Measurements from ENCODE around the gene RTL3. TPM values are rescaled to one million over a fixed set of nuclear protein-coding genes. Genes with fewer than 3 reads are reported as not detected.

The RTL3 gene
- polyA plus RNA-seq, 2 of the 4 experiments (the other 2 are of a cell fraction) = not detected

DNA sequence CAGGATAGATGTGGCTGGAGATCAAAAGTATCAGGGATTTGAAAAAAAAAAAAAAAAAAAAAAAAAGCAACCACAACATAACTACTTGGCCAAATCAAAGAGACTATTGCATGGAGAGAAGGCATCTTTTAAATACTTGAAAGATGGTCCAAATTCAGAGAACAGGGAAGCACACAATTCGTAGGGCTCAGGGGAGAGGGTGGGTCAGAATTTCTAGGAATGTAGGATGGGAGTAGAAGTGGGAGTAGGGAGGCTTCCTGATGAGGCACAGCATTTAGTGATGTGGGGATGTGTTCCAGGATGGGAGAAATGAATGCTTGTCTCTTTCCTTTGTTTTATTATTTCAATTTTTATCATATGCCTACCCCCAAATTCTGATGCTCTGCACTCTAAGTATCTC is 36.3 kb downstream of the RTL3 start:
- no peak for TF ChIP-seq RAD21 (conservative IDR thresholded peaks at IDR 0.05 in 1 of 2, IDR thresholded peaks at IDR 0.05 in 1 of 2)
- TF ChIP-seq POLR2A (IDR thresholded peaks at IDR 0.05; ENCODE audit: low read length) = no peak
- TF ChIP-seq NR3C1 (IDR thresholded peaks at IDR 0.05) = no peak
- no peak for TF ChIP-seq JUNB (IDR thresholded peaks at IDR 0.05)
- TF ChIP-seq TFCP2L1 (CRISPR knock-in tag; IDR thresholded peaks at IDR 0.05) = no peak
- TF ChIP-seq ZSCAN20 (CRISPR knock-in tag; IDR thresholded peaks at IDR 0.05) = no peak
- no peak for TF ChIP-seq CBX8 (IDR thresholded peaks at IDR 0.05)
- TF ChIP-seq EHF (CRISPR knock-in tag; IDR thresholded peaks at IDR 0.05) = no peak
- no peak for TF ChIP-seq KDM5A (IDR thresholded peaks at IDR 0.05)
- no peak for TF ChIP-seq MYC (IDR thresholded peaks at IDR 0.05; ENCODE audit: borderline replicate concordance, low read length)
- no peak for TF ChIP-seq HOXB5 (CRISPR knock-in tag; IDR thresholded peaks at IDR 0.05)
- TF ChIP-seq, protein P1, sequence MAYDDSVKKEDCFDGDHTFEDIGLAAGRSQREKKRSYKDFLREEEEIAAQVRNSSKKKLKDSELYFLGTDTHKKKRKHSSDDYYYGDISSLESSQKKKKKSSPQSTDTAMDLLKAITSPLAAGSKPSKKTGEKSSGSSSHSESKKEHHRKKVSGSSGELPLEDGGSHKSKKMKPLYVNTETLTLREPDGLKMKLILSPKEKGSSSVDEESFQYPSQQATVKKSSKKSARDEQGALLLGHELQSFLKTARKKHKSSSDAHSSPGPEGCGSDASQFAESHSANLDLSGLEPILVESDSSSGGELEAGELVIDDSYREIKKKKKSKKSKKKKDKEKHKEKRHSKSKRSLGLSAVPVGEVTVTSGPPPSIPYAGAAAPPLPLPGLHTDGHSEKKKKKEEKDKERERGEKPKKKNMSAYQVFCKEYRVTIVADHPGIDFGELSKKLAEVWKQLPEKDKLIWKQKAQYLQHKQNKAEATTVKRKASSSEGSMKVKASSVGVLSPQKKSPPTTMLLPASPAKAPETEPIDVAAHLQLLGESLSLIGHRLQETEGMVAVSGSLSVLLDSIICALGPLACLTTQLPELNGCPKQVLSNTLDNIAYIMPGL (CRISPR knock-in tag; IDR thresholded peaks at IDR 0.05; ENCODE audit: borderline replicate concordance) = no peak
- TF ChIP-seq FOSL2 (IDR thresholded peaks at IDR 0.05) = no peak
- no peak for TF ChIP-seq FOSL2 (CRISPR knock-in tag; IDR thresholded peaks at IDR 0.05)
- no peak for TF ChIP-seq HEYL (CRISPR knock-in tag; IDR thresholded peaks at IDR 0.05)
- POLR2A ChIA-PET = no interaction called here
- 0% methylated on average over 1 of the region's 1 CpG for WGBS (ENCODE audit: missing lambda C conversion rate)
- CTCF ChIA-PET = no interaction called here
- H3K4me1 ChIP-seq = no peaks in the 10 kb centered on the region
- FAIRE-seq (no peak), ATAC-seq (no peak), DNase-seq (ENCODE audit: low read depth in 1 of 2, low spot score in 1 of 2) (no peak)
- H3K9me3 ChIP-seq = no peaks in the 10 kb centered on the region
- no peak overlapping the region for H3K4me3 ChIP-seq
- no peak overlapping the region for H3K27ac ChIP-seq
- H3K4me2 ChIP-seq = no peak overlapping the region

DNA sequence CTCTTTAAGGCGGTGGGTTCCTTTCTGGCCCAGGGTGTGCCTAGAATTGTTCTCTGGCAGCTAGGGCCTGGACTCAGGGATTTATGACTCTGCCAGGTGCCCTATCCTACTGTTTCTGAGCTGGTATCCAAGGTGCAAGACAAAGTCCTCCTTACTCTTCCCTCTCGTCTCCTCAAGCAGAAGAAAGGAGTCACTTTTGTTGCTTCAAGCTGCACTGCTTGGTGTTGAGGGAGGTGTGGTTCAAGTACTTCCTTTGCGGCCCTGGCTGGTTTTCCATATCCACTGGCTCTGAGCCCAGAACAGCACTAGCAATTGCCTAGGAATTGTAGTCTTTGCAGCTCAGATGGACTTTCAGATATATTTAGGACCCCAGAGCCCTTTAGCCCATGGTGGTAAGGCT is 39.3 kb downstream of the RTL3 start:
- no peaks in the 10 kb centered on the region for H3K4me1 ChIP-seq
- ChIA-PET POLR2A (no interaction called here), CTCF (interaction anchor here (0.6 kb wide), 1 partner anchor 64 kb away, joined by 4 read pairs; no protein-coding TSS in a partner anchor)
- DNase-seq (ENCODE audit: low read depth in 1 of 2, low spot score in 1 of 2) (no peak), ATAC-seq (no peak), FAIRE-seq (no peak)
- no peak overlapping the region for H3K27ac ChIP-seq
- no peaks in the 10 kb centered on the region for H3K9me3 ChIP-seq
- H3K4me2 ChIP-seq = no peak overlapping the region
- WGBS (ENCODE audit: missing lambda C conversion rate) = 60% methylated on average over 2 of the region's 3 CpGs
- no peak for TF ChIP-seq ZFP36 (IDR thresholded peaks at IDR 0.05; ENCODE audit: borderline replicate concordance, partially characterized antibody)
- no peak for TF ChIP-seq KDM5A (IDR thresholded peaks at IDR 0.05)
- TF ChIP-seq SMC3 (IDR thresholded peaks at IDR 0.05) = no peak
- TF ChIP-seq KDM1A (IDR thresholded peaks at IDR 0.05; ENCODE audit: low read depth) = no peak
- no peak for TF ChIP-seq NR3C1 (IDR thresholded peaks at IDR 0.05)
- no peak for TF ChIP-seq RCOR1 (IDR thresholded peaks at IDR 0.05; ENCODE audit: low read depth, low read length)
- TF ChIP-seq FOSL2 (IDR thresholded peaks at IDR 0.05) = no peak
- TF ChIP-seq FOSL2 (CRISPR knock-in tag; IDR thresholded peaks at IDR 0.05) = no peak
- TF ChIP-seq GATA3 (IDR thresholded peaks at IDR 0.05; ENCODE audit: borderline replicate concordance) = no peak
- TF ChIP-seq, protein P2, sequence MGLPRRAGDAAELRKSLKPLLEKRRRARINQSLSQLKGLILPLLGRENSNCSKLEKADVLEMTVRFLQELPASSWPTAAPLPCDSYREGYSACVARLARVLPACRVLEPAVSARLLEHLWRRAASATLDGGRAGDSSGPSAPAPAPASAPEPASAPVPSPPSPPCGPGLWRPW (IDR thresholded peaks at IDR 0.05) = no peak
- TF ChIP-seq BHLHE40 (IDR thresholded peaks at IDR 0.05; ENCODE audit: low read depth, low read length) = no peak
- no peak for TF ChIP-seq HOXB13 (CRISPR knock-in tag; IDR thresholded peaks at IDR 0.05; ENCODE audit: low read depth)
- TF ChIP-seq FOXS1 (CRISPR knock-in tag; IDR thresholded peaks at IDR 0.05) = no peak
- TF ChIP-seq, protein P3, sequence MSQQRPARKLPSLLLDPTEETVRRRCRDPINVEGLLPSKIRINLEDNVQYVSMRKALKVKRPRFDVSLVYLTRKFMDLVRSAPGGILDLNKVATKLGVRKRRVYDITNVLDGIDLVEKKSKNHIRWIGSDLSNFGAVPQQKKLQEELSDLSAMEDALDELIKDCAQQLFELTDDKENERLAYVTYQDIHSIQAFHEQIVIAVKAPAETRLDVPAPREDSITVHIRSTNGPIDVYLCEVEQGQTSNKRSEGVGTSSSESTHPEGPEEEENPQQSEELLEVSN (IDR thresholded peaks at IDR 0.05; ENCODE audit: borderline replicate concordance, low read depth) = no peak
- TF ChIP-seq RARB (CRISPR knock-in tag; IDR thresholded peaks at IDR 0.05) = no peak
- TF ChIP-seq, protein P1 (CRISPR knock-in tag; IDR thresholded peaks at IDR 0.05; ENCODE audit: borderline replicate concordance) = no peak
- no peak for TF ChIP-seq CBX2 (IDR thresholded peaks at IDR 0.05; ENCODE audit: borderline replicate concordance, low read depth)
- TF ChIP-seq JUNB (IDR thresholded peaks at IDR 0.05) = no peak
- no peak for TF ChIP-seq POLR2AphosphoS2 (conservative IDR thresholded peaks at IDR 0.05; ENCODE audit: low read length)
- no peak overlapping the region for H3K4me3 ChIP-seq
